GM12878 (cell line): ENCODE data around the gene AARSD1. TPM values are rescaled to one million over a fixed set of nuclear protein-coding genes. Genes with fewer than 3 reads are reported as not detected.

Source experiments
- ATF7 ChIP-seq: fragments of 450-650 bp; IDR thresholded peaks from 2 replicates; pipeline ENCODE4 v1.6.1; 2016; ENCODE audit warnings: low read depth, mild to moderate bottlenecking
- ESRRA ChIP-seq: IDR thresholded peaks from 2 replicates; pipeline ENCODE4 v1.6.1; 2012; ENCODE audit warnings: mild to moderate bottlenecking, low read length, improper control_type of control experiment
- ETV6 ChIP-seq, 2 experiments: fragments of 450-650 bp in 1 of 2; IDR thresholded peaks in 1 of 2; conservative IDR thresholded peaks in 1 of 2; 2 replicates each; pipeline ENCODE4 v1.6.1; 2014; ENCODE audit warnings: antibody characterized with exemption in 1 of 2, borderline replicate concordance in 1 of 2, low read depth in 1 of 2, mild to moderate bottlenecking in 1 of 2, moderate library complexity in 1 of 2
- JUND ChIP-seq: IDR thresholded peaks from 2 replicates; pipeline ENCODE4 v1.6.1; 2012; ENCODE audit warnings: low read depth, mild to moderate bottlenecking, low read length, improper control_type of control experiment, moderate library complexity
- LARP7 ChIP-seq: fragments of 450-650 bp; IDR thresholded peaks from 2 replicates; pipeline ENCODE4 v1.6.1; 2017; ENCODE audit warnings: mild to moderate bottlenecking
- MYB ChIP-seq: fragments of 150-350 bp; IDR thresholded peaks from 2 replicates; pipeline ENCODE4 v1.6.1; 2014; ENCODE audit warnings: mild to moderate bottlenecking, low read depth, low read length, borderline replicate concordance
- MYC ChIP-seq: IDR thresholded peaks from 2 replicates; pipeline ENCODE4 v1.6.1; 2011; ENCODE audit warnings: mild to moderate bottlenecking, low read length, moderate library complexity, inconsistent platforms; ENCODE audit not compliant: insufficient read depth, insufficient replicate concordance, insufficient read length, severe bottlenecking
- NR2C2 ChIP-seq: IDR thresholded peaks from 2 replicates; pipeline ENCODE4 v1.6.1; 2011; ENCODE audit warnings: borderline replicate concordance, low read depth; ENCODE audit not compliant: control insufficient read depth, insufficient read length
- SIN3A ChIP-seq: IDR thresholded peaks from 2 replicates; pipeline ENCODE4 v1.6.1; 2012; ENCODE audit warnings: low read depth, low read length, improper control_type of control experiment
- SMAD1 ChIP-seq: fragments of 450-650 bp; IDR thresholded peaks from 2 replicates; pipeline ENCODE4 v1.6.1; 2018; ENCODE audit warnings: mild to moderate bottlenecking, low read depth; ENCODE audit not compliant: partially characterized antibody
- YBX1 ChIP-seq: fragments of 450-650 bp; IDR thresholded peaks from 2 replicates; pipeline ENCODE4 v1.6.1; 2016; ENCODE audit warnings: antibody characterized with exemption
- YY1 ChIP-seq: IDR thresholded peaks from 2 replicates; pipeline ENCODE4 v1.6.1; 2011; ENCODE audit warnings: low read depth, mild to moderate bottlenecking, low read length
- ZNF274 ChIP-seq: IDR thresholded peaks from one replicate; pipeline ENCODE4 v1.8.0; 2011; ENCODE audit not compliant: insufficient read length, insufficient read depth
- ZSCAN29 ChIP-seq: fragments of 450-650 bp; IDR thresholded peaks from 2 replicates; pipeline ENCODE4 v1.6.1; 2017; ENCODE audit warnings: mild to moderate bottlenecking, moderate library complexity
- polyA plus RNA-seq, 11 experiments: library from polyadenylated mRNA; depleted of rRNA in 4 of 11; unstranded in 6 of 11; stranded (reverse) in 5 of 11; fragments of >200 nt; fragmentation: Nextera tagmentation in 4 of 11; fragmentation: Illumina TruSeq in 1 of 11; extraction: Ambion mirVana in 4 of 11; extraction: Trizol in 1 of 11; gene quantifications; 1 replicate in 1 of 11; 2 replicates in 10 of 11; pipeline versions ENCODE4 v1.2.1 to v1.2.3, GENCODE V29; 2011 to 2016; ENCODE audit warnings: inconsistent platforms in 2 of 11, missing spikeins in 2 of 11, low read depth in 1 of 11
- total RNA-seq, 4 experiments: library from RNA; depleted of rRNA in 3 of 4; stranded (reverse); fragments of >200 nt in 3 of 4; fragmentation: Illumina TruSeq in 1 of 4; extraction: Trizol in 1 of 4; gene quantifications; 2 replicates each; pipeline versions ENCODE4 v1.2.1 to v1.2.3, GENCODE V29; 2013 to 2021
- TF ChIP-seq, protein P1 (sequence below): fragments of 450-650 bp; IDR thresholded peaks from 2 replicates; pipeline ENCODE4 v1.6.1; 2016; ENCODE audit warnings: mild to moderate bottlenecking, moderate library complexity, borderline replicate concordance
- TF ChIP-seq, protein P2 (sequence below): fragments of 450-650 bp; IDR thresholded peaks from 2 replicates; pipeline ENCODE4 v1.6.1; 2017; ENCODE audit warnings: low read depth, mild to moderate bottlenecking, moderate library complexity
- TF ChIP-seq, protein P3 (sequence below): fragments of 450-650 bp; formaldehyde crosslinking; IDR thresholded peaks from 2 replicates; pipeline ENCODE4 v1.5.0; 2022; ENCODE audit warnings: mild to moderate bottlenecking, missing genetic modification characterization

AARSD1 gene
- total and polyA plus RNA-seq, 10 of the 15 experiments (the other 5 are each of a cell fraction or from before 2014, with no cell fraction given): 32.2 to 86.2 (median 52.8) TPM

GRCh38 chr17:42964161-42964932 is at the start of gene AARSD1 (continued):
- TF ChIP-seq, protein P1, sequence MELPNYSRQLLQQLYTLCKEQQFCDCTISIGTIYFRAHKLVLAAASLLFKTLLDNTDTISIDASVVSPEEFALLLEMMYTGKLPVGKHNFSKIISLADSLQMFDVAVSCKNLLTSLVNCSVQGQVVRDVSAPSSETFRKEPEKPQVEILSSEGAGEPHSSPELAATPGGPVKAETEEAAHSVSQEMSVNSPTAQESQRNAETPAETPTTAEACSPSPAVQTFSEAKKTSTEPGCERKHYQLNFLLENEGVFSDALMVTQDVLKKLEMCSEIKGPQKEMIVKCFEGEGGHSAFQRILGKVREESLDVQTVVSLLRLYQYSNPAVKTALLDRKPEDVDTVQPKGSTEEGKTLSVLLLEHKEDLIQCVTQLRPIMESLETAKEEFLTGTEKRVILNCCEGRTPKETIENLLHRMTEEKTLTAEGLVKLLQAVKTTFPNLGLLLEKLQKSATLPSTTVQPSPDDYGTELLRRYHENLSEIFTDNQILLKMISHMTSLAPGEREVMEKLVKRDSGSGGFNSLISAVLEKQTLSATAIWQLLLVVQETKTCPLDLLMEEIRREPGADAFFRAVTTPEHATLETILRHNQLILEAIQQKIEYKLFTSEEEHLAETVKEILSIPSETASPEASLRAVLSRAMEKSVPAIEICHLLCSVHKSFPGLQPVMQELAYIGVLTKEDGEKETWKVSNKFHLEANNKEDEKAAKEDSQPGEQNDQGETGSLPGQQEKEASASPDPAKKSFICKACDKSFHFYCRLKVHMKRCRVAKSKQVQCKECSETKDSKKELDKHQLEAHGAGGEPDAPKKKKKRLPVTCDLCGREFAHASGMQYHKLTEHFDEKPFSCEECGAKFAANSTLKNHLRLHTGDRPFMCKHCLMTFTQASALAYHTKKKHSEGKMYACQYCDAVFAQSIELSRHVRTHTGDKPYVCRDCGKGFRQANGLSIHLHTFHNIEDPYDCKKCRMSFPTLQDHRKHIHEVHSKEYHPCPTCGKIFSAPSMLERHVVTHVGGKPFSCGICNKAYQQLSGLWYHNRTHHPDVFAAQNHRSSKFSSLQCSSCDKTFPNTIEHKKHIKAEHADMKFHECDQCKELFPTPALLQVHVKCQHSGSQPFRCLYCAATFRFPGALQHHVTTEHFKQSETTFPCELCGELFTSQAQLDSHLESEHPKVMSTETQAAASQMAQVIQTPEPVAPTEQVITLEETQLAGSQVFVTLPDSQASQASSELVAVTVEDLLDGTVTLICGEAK: peak; percentile 41; the same call in 1 of the 2 replicates
- no peak for TF ChIP-seq SIN3A
- TF ChIP-seq ETV6 (conservative IDR thresholded peaks at IDR 0.05 in 1 of 2, IDR thresholded peaks at IDR 0.05 in 1 of 2; ENCODE audit: borderline replicate concordance in 1 of 2, low read depth in 1 of 2): no peak
- TF ChIP-seq ZSCAN29: no peak
- no peak for TF ChIP-seq YBX1
- TF ChIP-seq MYC: peak; percentile 74
- no peak for TF ChIP-seq NR2C2
- TF ChIP-seq ZNF274: no peak
- TF ChIP-seq JUND: no peak
- peak; percentile 42; the same call in 1 of the 2 replicates for TF ChIP-seq LARP7
- TF ChIP-seq ATF7: peak; percentile 58
- TF ChIP-seq SMAD1: no peak
- TF ChIP-seq MYB: no peak
- TF ChIP-seq, protein P2, sequence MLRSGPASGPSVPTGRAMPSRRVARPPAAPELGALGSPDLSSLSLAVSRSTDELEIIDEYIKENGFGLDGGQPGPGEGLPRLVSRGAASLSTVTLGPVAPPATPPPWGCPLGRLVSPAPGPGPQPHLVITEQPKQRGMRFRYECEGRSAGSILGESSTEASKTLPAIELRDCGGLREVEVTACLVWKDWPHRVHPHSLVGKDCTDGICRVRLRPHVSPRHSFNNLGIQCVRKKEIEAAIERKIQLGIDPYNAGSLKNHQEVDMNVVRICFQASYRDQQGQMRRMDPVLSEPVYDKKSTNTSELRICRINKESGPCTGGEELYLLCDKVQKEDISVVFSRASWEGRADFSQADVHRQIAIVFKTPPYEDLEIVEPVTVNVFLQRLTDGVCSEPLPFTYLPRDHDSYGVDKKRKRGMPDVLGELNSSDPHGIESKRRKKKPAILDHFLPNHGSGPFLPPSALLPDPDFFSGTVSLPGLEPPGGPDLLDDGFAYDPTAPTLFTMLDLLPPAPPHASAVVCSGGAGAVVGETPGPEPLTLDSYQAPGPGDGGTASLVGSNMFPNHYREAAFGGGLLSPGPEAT: peak; percentile 98
- 0 out of 2 replicates have a peak, but pooled peaks have one; percentile 39 for TF ChIP-seq ESRRA
- peak; percentile 95 for TF ChIP-seq YY1
- TF ChIP-seq, protein P3, sequence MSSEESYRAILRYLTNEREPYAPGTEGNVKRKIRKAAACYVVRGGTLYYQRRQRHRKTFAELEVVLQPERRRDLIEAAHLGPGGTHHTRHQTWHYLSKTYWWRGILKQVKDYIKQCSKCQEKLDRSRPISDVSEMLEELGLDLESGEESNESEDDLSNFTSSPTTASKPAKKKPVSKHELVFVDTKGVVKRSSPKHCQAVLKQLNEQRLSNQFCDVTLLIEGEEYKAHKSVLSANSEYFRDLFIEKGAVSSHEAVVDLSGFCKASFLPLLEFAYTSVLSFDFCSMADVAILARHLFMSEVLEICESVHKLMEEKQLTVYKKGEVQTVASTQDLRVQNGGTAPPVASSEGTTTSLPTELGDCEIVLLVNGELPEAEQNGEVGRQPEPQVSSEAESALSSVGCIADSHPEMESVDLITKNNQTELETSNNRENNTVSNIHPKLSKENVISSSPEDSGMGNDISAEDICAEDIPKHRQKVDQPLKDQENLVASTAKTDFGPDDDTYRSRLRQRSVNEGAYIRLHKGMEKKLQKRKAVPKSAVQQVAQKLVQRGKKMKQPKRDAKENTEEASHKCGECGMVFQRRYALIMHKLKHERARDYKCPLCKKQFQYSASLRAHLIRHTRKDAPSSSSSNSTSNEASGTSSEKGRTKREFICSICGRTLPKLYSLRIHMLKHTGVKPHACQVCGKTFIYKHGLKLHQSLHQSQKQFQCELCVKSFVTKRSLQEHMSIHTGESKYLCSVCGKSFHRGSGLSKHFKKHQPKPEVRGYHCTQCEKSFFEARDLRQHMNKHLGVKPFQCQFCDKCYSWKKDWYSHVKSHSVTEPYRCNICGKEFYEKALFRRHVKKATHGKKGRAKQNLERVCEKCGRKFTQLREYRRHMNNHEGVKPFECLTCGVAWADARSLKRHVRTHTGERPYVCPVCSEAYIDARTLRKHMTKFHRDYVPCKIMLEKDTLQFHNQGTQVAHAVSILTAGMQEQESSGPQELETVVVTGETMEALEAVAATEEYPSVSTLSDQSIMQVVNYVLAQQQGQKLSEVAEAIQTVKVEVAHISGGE (CRISPR knock-in tag): no peak
